Measurements from ENCODE around the gene OR8D4. TPM values are rescaled to one million over a fixed set of nuclear protein-coding genes. Genes with fewer than 3 reads are reported as not detected.
"Not testable (repeated sequence)": the region's sequence is repeated elsewhere in the genome, so short reads cannot be mapped to it uniquely, and the experiment has no call there.

The OR8D4 gene
- not detected for total RNA-seq

DNA sequence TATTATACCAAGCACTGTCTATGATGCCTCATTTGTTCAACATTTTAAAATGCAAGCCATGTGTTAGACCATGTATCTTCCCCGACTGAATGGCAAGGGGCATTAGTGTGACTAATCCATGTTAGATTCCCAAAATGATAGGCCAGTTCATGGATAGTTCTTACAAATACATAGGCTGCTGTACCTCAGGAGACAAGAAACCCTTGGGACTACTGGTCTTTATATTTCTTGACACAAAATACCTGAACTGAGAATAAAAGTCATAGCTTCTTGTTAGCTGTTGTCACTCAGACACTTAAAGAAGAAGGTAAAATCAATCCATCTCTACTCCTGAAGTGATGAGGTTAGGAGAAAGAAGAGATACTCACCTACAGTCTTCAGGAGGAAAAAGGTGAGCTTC, at the start of gene OR8D4:
OR8D4 (plus strand) TSS at position 301 of the 400 bp plus-strand sequence. CDS start 4,265 bp downstream, outside the sequence.
- no peak within 1 kb of the TSS for H3K4me3 ChIP-seq
- intact Hi-C loops (cut with DNase I): no loop called here
- WGBS: 86% methylated on average over 1 of the region's 1 CpG
- no peaks in the 10 kb centered on the region for H3K4me1 ChIP-seq
- no peak within 1 kb of the TSS for H3K27ac ChIP-seq (replicated peaks in 1 of 4)
- H3K27me3 ChIP-seq: no peaks in the 10 kb centered on the region
- no peaks in the 10 kb centered on the region for H3K9me3 ChIP-seq
- no peaks in the 10 kb centered on the region for H3K36me3 ChIP-seq
- DNase-seq (ENCODE audit: extremely low spot score): no peak
- no peak for TF ChIP-seq POLR2A (IDR thresholded peaks at IDR 0.05; ENCODE audit: low read depth)
- no peak for TF ChIP-seq EP300 (IDR thresholded peaks at IDR 0.05)
- TF ChIP-seq POLR2AphosphoS5 (IDR thresholded peaks at IDR 0.05): no peak
- TF ChIP-seq, protein P1, sequence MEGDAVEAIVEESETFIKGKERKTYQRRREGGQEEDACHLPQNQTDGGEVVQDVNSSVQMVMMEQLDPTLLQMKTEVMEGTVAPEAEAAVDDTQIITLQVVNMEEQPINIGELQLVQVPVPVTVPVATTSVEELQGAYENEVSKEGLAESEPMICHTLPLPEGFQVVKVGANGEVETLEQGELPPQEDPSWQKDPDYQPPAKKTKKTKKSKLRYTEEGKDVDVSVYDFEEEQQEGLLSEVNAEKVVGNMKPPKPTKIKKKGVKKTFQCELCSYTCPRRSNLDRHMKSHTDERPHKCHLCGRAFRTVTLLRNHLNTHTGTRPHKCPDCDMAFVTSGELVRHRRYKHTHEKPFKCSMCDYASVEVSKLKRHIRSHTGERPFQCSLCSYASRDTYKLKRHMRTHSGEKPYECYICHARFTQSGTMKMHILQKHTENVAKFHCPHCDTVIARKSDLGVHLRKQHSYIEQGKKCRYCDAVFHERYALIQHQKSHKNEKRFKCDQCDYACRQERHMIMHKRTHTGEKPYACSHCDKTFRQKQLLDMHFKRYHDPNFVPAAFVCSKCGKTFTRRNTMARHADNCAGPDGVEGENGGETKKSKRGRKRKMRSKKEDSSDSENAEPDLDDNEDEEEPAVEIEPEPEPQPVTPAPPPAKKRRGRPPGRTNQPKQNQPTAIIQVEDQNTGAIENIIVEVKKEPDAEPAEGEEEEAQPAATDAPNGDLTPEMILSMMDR (IDR thresholded peaks at IDR 0.05): no peak

DNA sequence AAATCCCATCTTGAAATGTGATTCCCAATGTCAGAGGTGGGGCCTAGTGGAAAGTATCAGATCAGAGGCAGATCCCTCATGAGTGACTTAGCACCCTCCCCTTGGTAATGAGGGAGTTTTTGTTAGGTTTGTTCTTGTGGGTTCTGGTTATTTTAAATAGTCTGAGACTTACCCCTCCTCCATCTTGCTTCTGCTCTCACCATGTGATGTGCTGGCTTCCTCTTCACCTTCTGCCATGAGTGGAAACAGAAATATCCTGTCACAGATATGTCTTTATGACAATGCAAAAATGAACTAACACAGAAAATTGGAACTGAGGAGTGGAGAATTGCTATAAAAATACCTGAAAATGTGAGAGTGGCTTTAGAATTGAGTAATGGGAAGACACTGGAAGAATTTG, 49.6 kb upstream of the OR8D4 start:
- intact Hi-C loops (cut with DNase I): no loop called here
- TF ChIP-seq, protein P1 (IDR thresholded peaks at IDR 0.05): no peak
- no peak for TF ChIP-seq POLR2AphosphoS5 (IDR thresholded peaks at IDR 0.05)
- no peak for TF ChIP-seq EP300 (IDR thresholded peaks at IDR 0.05)
- TF ChIP-seq POLR2A (IDR thresholded peaks at IDR 0.05; ENCODE audit: low read depth): no peak
- no peak for DNase-seq (ENCODE audit: extremely low spot score)
- no peaks in the 10 kb centered on the region for H3K4me1 ChIP-seq
- H3K27me3 ChIP-seq: peaks cover 0 to 9% (median 0%) of the 10 kb centered on the region in 4 donors
- no peak overlapping the region for H3K27ac ChIP-seq (replicated peaks in 1 of 4)
- no peaks in the 10 kb centered on the region for H3K9me3 ChIP-seq
- no peak overlapping the region for H3K4me3 ChIP-seq
- H3K36me3 ChIP-seq: no peaks in the 10 kb centered on the region

DNA sequence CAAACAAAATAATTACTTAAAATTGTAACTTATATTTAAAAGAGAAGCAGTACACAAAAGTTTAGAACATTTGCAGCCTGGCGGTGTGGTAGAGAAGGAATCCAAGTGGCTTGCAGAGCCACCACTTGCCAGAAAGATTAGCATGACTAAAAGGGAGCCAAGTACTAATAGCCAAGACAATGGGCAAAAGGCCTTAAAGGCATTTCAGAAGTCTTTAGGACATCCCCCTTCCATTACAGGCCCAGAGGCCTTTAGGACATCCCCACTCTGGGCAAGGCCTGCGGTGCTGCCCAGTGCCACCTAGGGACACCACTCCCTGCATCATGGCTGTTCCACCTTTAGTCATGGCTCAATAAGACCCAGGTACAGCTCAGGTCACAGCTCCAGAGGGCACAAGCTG, 48.9 kb upstream of the OR8D4 start:
- H3K4me3 ChIP-seq: no peak overlapping the region
- no peaks in the 10 kb centered on the region for H3K4me1 ChIP-seq
- H3K27me3 ChIP-seq: peaks cover 0 to 9% (median 0%) of the 10 kb centered on the region in 4 donors
- TF ChIP-seq EP300 (IDR thresholded peaks at IDR 0.05): no peak
- no peak for TF ChIP-seq POLR2AphosphoS5 (IDR thresholded peaks at IDR 0.05)
- no peak for TF ChIP-seq POLR2A (IDR thresholded peaks at IDR 0.05; ENCODE audit: low read depth)
- TF ChIP-seq, protein P1 (IDR thresholded peaks at IDR 0.05): no peak
- 93% methylated on average over 1 of the region's 2 CpGs for WGBS
- DNase-seq (ENCODE audit: extremely low spot score): no peak
- H3K36me3 ChIP-seq: no peaks in the 10 kb centered on the region
- no peaks in the 10 kb centered on the region for H3K9me3 ChIP-seq
- no peak overlapping the region for H3K27ac ChIP-seq (replicated peaks in 1 of 4)
- intact Hi-C loops (cut with DNase I): no loop called here

DNA sequence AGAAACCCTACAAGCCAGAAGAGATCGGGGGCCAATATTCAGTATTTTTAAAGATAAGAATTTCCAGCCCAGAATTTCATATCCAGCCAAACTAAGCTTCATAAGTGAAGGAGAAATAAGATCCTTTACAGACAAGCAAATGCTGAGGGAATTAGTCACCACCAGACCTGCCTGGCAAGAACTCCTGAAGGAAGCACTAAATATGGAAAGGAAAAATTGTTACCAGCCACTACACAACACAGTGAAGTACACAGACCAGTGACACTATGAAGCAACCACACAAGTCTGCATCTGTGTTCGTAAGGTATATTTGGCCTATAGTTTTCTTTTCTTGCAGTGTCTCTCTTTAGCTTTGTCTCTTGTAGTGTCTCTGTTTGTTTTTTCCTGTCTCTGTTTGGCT, 45.5 kb upstream of the OR8D4 start:
- intact Hi-C loops (cut with DNase I): no loop called here
- WGBS: 76% methylated on average over 2 of the region's 2 CpGs
- no peak overlapping the region for H3K27ac ChIP-seq (replicated peaks in 1 of 4)
- H3K27me3 ChIP-seq: peaks cover 0 to 5% (median 0%) of the 10 kb centered on the region in 4 donors
- TF ChIP-seq, protein P1 (IDR thresholded peaks at IDR 0.05): no peak
- no peak for TF ChIP-seq EP300 (IDR thresholded peaks at IDR 0.05)
- no peak for TF ChIP-seq POLR2A (IDR thresholded peaks at IDR 0.05; ENCODE audit: low read depth)
- TF ChIP-seq POLR2AphosphoS5 (IDR thresholded peaks at IDR 0.05): no peak
- H3K4me1 ChIP-seq: no peaks in the 10 kb centered on the region
- H3K36me3 ChIP-seq: no peaks in the 10 kb centered on the region
- H3K9me3 ChIP-seq: no peaks in the 10 kb centered on the region
- H3K4me3 ChIP-seq: no peak overlapping the region
- DNase-seq (ENCODE audit: extremely low spot score): no peak

DNA sequence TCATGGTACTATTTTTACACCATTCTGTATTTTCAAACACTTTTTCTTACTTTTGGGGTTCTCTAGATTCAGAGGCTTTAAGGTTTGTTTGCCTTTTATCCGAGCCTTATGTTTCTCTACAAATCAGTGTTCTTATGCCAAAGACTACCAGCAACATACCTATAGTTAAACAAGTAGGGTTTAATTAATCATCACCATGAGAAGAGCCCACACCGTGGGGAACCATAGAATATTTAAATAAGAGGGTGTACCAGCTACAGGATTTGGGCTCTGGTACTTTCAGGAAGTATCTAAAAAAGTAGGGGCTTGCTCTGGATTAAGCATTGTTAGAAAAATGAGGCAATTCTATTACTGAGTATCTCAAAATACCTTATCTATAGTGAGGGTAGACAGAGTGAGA, 42.2 kb upstream of the OR8D4 start:
- Histone ChIP-seq H3K27me3 (no peaks in the 10 kb centered on the region), H3K27ac (replicated peaks in 1 of 4) (no peak overlapping the region), H3K4me1 (no peaks in the 10 kb centered on the region), H3K36me3 (no peaks in the 10 kb centered on the region), H3K9me3 (no peaks in the 10 kb centered on the region), H3K4me3 (no peak overlapping the region)
- 42% methylated on average over 2 of the region's 2 CpGs for WGBS
- intact Hi-C loops (cut with DNase I): no loop called here
- TF ChIP-seq POLR2A (IDR thresholded peaks at IDR 0.05; ENCODE audit: low read depth) (no peak), POLR2AphosphoS5 (IDR thresholded peaks at IDR 0.05) (no peak), EP300 (IDR thresholded peaks at IDR 0.05) (no peak)
- TF ChIP-seq, protein P1 (IDR thresholded peaks at IDR 0.05): no peak
- DNase-seq (ENCODE audit: extremely low spot score): no peak

DNA sequence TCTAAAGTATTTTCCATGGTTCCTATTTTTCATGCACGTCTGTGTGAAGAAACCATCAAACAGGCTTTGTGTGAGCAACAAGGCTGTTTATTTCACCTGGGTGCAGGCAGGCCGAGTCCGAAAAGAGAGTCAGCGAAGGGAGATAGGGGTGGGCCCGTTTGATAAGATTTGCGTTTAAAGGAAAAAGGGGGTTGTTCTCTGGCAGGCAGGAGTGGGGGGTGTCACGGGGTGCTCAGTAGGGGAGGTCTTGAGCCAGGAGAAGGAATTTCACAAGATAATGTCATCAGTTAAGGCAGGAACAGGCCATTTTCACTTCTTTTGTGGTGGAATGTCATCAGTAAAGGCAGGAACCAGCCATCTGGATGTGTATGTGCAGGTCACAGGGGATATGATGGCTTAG, 36.7 kb upstream of the OR8D4 start:
- DNase-seq (ENCODE audit: extremely low spot score); H3K27ac ChIP-seq (replicated peaks in 1 of 4); H3K4me1 ChIP-seq; H3K4me3 ChIP-seq; H3K27me3 ChIP-seq; H3K36me3 ChIP-seq; intact Hi-C loops (cut with DNase I); H3K9me3 ChIP-seq: not testable (repeated sequence)
- 43% methylated on average over 7 of the region's 7 CpGs for WGBS

DNA sequence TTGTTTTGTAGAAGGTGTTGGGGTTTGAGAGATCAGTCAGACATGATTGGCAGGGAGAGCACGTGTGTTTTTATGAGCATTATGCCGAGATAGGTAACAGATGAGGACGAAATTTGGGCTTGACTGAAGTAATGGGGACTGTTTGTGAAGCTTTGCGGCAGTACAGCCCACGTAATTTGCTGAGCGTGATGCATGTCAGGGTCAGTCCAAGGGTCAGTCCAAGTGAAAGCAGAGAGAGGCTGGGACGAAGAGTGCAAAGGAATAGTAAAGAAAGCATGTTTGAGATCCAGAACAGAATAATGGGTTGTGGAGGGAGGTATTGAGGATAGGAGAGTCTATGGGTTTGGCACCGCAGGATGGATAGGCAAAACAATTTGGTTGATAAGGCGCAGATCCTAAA, 34.2 kb upstream of the OR8D4 start:
- H3K27me3 ChIP-seq; H3K36me3 ChIP-seq; H3K4me1 ChIP-seq; H3K4me3 ChIP-seq; H3K9me3 ChIP-seq; DNase-seq (ENCODE audit: extremely low spot score); H3K27ac ChIP-seq (replicated peaks in 1 of 4); intact Hi-C loops (cut with DNase I): not testable (repeated sequence)
- WGBS: 66% methylated on average over 9 of the region's 9 CpGs

All from esophagus muscularis mucosa (tissue), 4 donors.